ENCODE measurements around the gene TSSK3. TPM values are rescaled to one million over a fixed set of nuclear protein-coding genes. Genes with fewer than 3 reads are reported as not detected.

The TSSK3 gene
- total and polyA plus RNA-seq, 9 of the 15 experiments (the other 6 are each of a cell fraction or from before 2014, with no cell fraction given), result 0.27 to 2.8 (median 1.9) TPM

DNA sequence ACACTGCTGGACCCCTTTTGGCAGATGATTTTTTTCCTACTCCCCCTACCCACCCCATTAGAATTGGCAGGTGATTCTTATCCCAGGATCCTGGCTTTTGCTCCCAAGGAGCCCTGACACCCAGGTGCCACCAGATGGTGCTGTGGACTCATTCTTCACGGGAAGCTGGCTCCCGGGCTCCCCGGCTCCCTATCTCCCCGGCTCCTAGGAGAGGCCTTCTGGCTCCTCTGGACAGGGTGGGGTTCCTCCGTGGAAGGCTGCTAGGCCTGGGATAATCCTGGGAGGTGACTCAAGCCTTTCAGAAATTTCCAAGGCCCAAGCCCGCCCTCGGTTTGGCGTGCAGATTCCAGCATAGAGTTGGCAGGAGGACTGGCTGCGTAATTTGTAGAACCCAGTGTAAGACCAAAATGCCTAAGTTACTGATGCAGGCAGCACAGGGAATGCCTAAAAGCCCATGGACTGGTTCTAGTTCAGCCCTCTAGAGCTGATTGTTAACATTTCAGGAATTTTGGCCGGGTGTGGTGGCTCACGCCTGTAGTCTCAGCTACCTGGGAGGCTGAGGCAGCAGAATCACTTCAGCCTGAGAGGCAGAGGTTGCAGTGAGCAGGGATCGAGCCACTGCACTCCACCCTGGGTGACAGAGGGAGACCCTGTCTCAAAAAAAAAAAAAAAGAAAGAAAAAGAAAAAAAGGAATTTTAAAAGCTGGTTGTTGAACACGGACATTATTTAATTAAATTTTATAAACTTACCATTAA, 38.7 kb downstream of the TSSK3 start (continued):
- TF ChIP-seq KLF16 (IDR thresholded peaks at IDR 0.05) (0 out of 2 replicates have a peak, but pooled peaks have one; percentile 4), COPS2 (conservative IDR thresholded peaks at IDR 0.05) (no peak), MYC (IDR thresholded peaks at IDR 0.05; ENCODE audit: low read depth, low read length) (peak; percentile 43; the same call in 1 of the 2 replicates), MYC (CRISPR knock-in tag; IDR thresholded peaks at IDR 0.05; ENCODE audit: borderline replicate concordance, low read depth) (no peak), ARHGAP35 (IDR thresholded peaks at IDR 0.05; ENCODE audit: partially characterized antibody) (no peak), ETV5 (CRISPR knock-in tag; IDR thresholded peaks at IDR 0.05; ENCODE audit: low read depth) (0 out of 2 replicates have a peak, but pooled peaks have one; percentile 48), MAZ (CRISPR knock-in tag; conservative IDR thresholded peaks at IDR 0.05 in 1 of 2, IDR thresholded peaks at IDR 0.05 in 1 of 2) (peak in 1 of 2 experiments; percentile 68; a peak in 2 of 4 replicates), STAG1 (CRISPR knock-in tag; IDR thresholded peaks at IDR 0.05; ENCODE audit: borderline replicate concordance) (peak; percentile 84), ZNF764 (CRISPR knock-in tag; IDR thresholded peaks at IDR 0.05; ENCODE audit: low read depth) (no peak), ZNF41 (CRISPR knock-in tag; conservative IDR thresholded peaks at IDR 0.05) (0 out of 2 replicates have a peak, but pooled peaks have one; percentile 16), TBL1XR1 (IDR thresholded peaks at IDR 0.05; ENCODE audit: low read length in 2 of 2) (peak in 1 of 2 experiments; percentile 49; a peak in 2 of 4 replicates), ATF7 (IDR thresholded peaks at IDR 0.05) (peak; percentile 37; the same call in 1 of the 2 replicates)
- TF ChIP-seq, protein P1, sequence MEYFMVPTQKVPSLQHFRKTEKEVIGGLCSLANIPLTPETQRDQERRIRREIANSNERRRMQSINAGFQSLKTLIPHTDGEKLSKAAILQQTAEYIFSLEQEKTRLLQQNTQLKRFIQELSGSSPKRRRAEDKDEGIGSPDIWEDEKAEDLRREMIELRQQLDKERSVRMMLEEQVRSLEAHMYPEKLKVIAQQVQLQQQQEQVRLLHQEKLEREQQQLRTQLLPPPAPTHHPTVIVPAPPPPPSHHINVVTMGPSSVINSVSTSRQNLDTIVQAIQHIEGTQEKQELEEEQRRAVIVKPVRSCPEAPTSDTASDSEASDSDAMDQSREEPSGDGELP (CRISPR knock-in tag; IDR thresholded peaks at IDR 0.05; ENCODE audit: borderline replicate concordance), result peak; percentile 41; the same call in 1 of the 2 replicates
